ENCODE results near the gene SPATS2. TPM values are rescaled to one million over a fixed set of nuclear protein-coding genes. Genes with fewer than 3 reads are reported as not detected.

SPATS2 gene
- total RNA-seq, 1 experiment from 2014 or later: 74.2 TPM

- no peak for TF ChIP-seq CTCF (IDR thresholded peaks at IDR 0.05 in 2 of 3, conservative IDR thresholded peaks at IDR 0.05 in 1 of 3; ENCODE audit: borderline replicate concordance in 1 of 3, insufficient read depth in 1 of 3, low read depth in 2 of 3, low read length in 2 of 3)
- TF ChIP-seq EZH2phosphoT487 (IDR thresholded peaks at IDR 0.05; ENCODE audit: borderline replicate concordance): no peak
- TF ChIP-seq SP1 (IDR thresholded peaks at IDR 0.05; ENCODE audit: low read depth): no peak
- no peak for TF ChIP-seq FOSL1 (IDR thresholded peaks at IDR 0.05; ENCODE audit: low read depth)
- no peak for TF ChIP-seq CEBPB (IDR thresholded peaks at IDR 0.05; ENCODE audit: low read depth)
- TF ChIP-seq CBX3 (IDR thresholded peaks at IDR 0.05; ENCODE audit: low read depth): no peak
- no peak for TF ChIP-seq ELF1 (IDR thresholded peaks at IDR 0.05; ENCODE audit: borderline replicate concordance, low read depth)
- TF ChIP-seq POLR2AphosphoS5 (IDR thresholded peaks at IDR 0.05; ENCODE audit: low read depth, low read length): no peak
- TF ChIP-seq EZH2 (IDR thresholded peaks at IDR 0.05): no peak
Observed at GRCh38 chr12:49370539-49370938, 3.3 kb downstream of the SPATS2 start (continued).

GRCh38 chr12:49375406-49375805 lies 8.1 kb downstream of the SPATS2 start:
- no TSS peak for BruUV-seq (replicated peaks)
- Histone ChIP-seq H4K20me1 (ENCODE audit: insufficient read depth) (peaks cover 4% of the 10 kb centered on the region; the same call in 1 of the 2 replicates), H3K9ac (ENCODE audit: low read length) (no peak overlapping the region), H3K27ac (ENCODE audit: low read depth, low read length) (no peak overlapping the region), H2AFZ (ENCODE audit: low read depth, low read length, poor library complexity, severe bottlenecking) (no peak overlapping the region), H3K79me2 (ENCODE audit: insufficient read depth, low read length) (peaks cover 95% of the 10 kb centered on the region), H3K9me2 (ENCODE audit: insufficient read depth) (no peaks in the 10 kb centered on the region), H3K4me2 (ENCODE audit: low read length) (no peak overlapping the region), H3K36me3 (ENCODE audit: control insufficient read depth in 1 of 2, insufficient read depth in 2 of 2, low read length in 2 of 2) (no peaks in the 10 kb centered on the region; a peak in 1 of 4 replicates), H3K4me1 (ENCODE audit: control insufficient read depth in 1 of 2, insufficient read depth in 2 of 2, low read length in 2 of 2) (peaks cover 17 to 31% of the 10 kb centered on the region in 2 experiments), H3K27me3 (ENCODE audit: insufficient read depth, low read length) (no peaks in the 10 kb centered on the region), H3K4me3 (replicated peaks in 1 of 2; ENCODE audit: low read depth in 1 of 2, low read length in 2 of 2) (no peak overlapping the region), H3K9me3 (ENCODE audit: control insufficient read depth in 1 of 2, insufficient read depth in 1 of 2, low read depth in 1 of 2, low read length in 2 of 2) (no peaks in the 10 kb centered on the region)
- ChIA-PET RAD21 (ENCODE audit: low non-redundant PET in 1 of 2, low total read pairs in 2 of 2, uncharacterized antibody in 2 of 2, unreplicated experiment in 2 of 2) (no interaction called here), POLR2A (interaction anchor here (1.3 kb wide), 1 partner anchor 9 kb away, joined by 6 read pairs; the partner anchor contains the start of gene SPATS2), CTCF (interaction anchor here (1.1 kb wide), 1 partner anchor 28 kb away, joined by 5 read pairs; no protein-coding TSS in a partner anchor)
- no peak for ATAC-seq
- intact Hi-C loops (cut with micrococcal nuclease): no loop called here
- TF ChIP-seq EZH2 (IDR thresholded peaks at IDR 0.05) (no peak), SP1 (IDR thresholded peaks at IDR 0.05; ENCODE audit: low read depth) (no peak), CTCF (IDR thresholded peaks at IDR 0.05 in 2 of 3, conservative IDR thresholded peaks at IDR 0.05 in 1 of 3; ENCODE audit: borderline replicate concordance in 1 of 3, insufficient read depth in 1 of 3, low read depth in 2 of 3, low read length in 2 of 3) (no peak), JUND (IDR thresholded peaks at IDR 0.05) (no peak), CBX3 (IDR thresholded peaks at IDR 0.05; ENCODE audit: low read depth) (no peak), ELF1 (IDR thresholded peaks at IDR 0.05; ENCODE audit: borderline replicate concordance, low read depth) (no peak), EZH2phosphoT487 (IDR thresholded peaks at IDR 0.05; ENCODE audit: borderline replicate concordance) (no peak), CEBPB (IDR thresholded peaks at IDR 0.05; ENCODE audit: low read depth) (no peak), EGR1 (IDR thresholded peaks at IDR 0.05; ENCODE audit: low read depth) (no peak), YY1 (IDR thresholded peaks at IDR 0.05; ENCODE audit: extremely low read depth, insufficient replicate concordance, low read depth, low read length) (no peak)
- no peak for DNase-seq (ENCODE audit: low read depth, low spot score)
